ENCODE data around the gene KLHL41. TPM values are rescaled to one million over a fixed set of nuclear protein-coding genes. Genes with fewer than 3 reads are reported as not detected.

Gene KLHL41
- total RNA-seq, 3 donors from 2014 or later (not counting 1 experiment from before 2014, with no cell fraction given) = not detected

DNA sequence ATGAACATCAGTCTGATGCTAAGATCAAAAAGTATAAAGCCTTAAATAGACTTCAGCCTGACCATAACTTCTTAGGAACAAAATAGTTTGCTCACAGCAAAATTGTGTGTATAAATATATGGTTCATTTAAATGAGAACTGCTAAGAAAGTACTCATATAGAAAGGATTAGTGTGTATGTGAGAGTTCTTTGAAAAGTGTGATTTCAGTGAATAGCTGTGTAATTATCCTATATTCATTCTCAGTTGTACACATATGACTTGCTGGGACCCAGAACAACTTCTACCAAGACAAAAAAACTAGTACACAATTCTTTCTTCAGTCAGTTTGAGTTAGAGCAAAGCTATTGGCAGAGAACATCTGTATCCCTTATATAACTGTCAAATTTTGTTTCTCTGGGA is 23.0 kb upstream of the KLHL41 start:
- no peak for ATAC-seq
- Histone ChIP-seq H3K9me3 (ENCODE audit: control insufficient read depth, insufficient read depth, low read length) (no peaks in the 10 kb centered on the region), H3K36me3 (ENCODE audit: control insufficient read depth, insufficient read depth, low read length) (no peaks in the 10 kb centered on the region), H3K27me3 (ENCODE audit: control insufficient read depth, insufficient read depth, low read length) (no peaks in the 10 kb centered on the region), H3K4me1 (ENCODE audit: control insufficient read depth, insufficient read depth, low read length) (no peaks in the 10 kb centered on the region), H3K27ac (ENCODE audit: low read length) (no peak overlapping the region), H3K4me3 (ENCODE audit: low read length) (no peak overlapping the region)
- Mint-ChIP-seq H3K36me3 (no peaks in the 10 kb centered on the region), H3K4me3 (no peak overlapping the region), H3K9me3 (no peaks in the 10 kb centered on the region), H3K27me3 (ENCODE audit: low read depth in 2 of 2) (no peaks in the 10 kb centered on the region), H3K4me1 (no peaks in the 10 kb centered on the region), H3K27ac (no peak overlapping the region)
- no peak for DNase-seq
- intact Hi-C loops (cut with micrococcal nuclease) = no loop called here
- TF ChIP-seq, protein P1, sequence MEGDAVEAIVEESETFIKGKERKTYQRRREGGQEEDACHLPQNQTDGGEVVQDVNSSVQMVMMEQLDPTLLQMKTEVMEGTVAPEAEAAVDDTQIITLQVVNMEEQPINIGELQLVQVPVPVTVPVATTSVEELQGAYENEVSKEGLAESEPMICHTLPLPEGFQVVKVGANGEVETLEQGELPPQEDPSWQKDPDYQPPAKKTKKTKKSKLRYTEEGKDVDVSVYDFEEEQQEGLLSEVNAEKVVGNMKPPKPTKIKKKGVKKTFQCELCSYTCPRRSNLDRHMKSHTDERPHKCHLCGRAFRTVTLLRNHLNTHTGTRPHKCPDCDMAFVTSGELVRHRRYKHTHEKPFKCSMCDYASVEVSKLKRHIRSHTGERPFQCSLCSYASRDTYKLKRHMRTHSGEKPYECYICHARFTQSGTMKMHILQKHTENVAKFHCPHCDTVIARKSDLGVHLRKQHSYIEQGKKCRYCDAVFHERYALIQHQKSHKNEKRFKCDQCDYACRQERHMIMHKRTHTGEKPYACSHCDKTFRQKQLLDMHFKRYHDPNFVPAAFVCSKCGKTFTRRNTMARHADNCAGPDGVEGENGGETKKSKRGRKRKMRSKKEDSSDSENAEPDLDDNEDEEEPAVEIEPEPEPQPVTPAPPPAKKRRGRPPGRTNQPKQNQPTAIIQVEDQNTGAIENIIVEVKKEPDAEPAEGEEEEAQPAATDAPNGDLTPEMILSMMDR (IDR thresholded peaks at IDR 0.05) = no peak

DNA sequence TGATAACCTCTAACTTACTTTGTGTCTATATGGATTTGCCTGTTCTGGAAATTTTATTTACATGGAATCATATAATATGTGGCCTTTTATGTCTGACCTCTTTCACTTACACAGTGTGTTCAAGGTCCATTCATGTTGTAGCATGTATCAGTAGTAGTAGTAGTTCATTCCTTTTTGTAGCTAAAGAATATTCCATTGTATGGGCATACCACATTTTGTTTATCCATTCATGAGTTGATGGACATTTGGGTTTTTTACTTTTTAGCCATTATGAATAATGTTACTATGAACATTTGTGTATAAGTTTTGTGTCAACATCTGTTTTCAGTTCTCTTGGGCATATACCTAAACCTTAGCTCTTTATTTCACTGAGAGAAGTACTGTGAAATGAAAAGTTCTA is 18.7 kb upstream of the KLHL41 start:
- no peaks in the 10 kb centered on the region for H3K36me3 ChIP-seq (ENCODE audit: control insufficient read depth, insufficient read depth, low read length)
- H3K9me3 ChIP-seq (ENCODE audit: control insufficient read depth, insufficient read depth, low read length) = no peaks in the 10 kb centered on the region
- ATAC-seq (no peak), DNase-seq (no peak)
- H3K27me3 ChIP-seq (ENCODE audit: control insufficient read depth, insufficient read depth, low read length) = no peaks in the 10 kb centered on the region
- Mint-ChIP-seq H3K4me1 (no peaks in the 10 kb centered on the region), H3K27ac (no peak overlapping the region), H3K36me3 (no peaks in the 10 kb centered on the region), H3K27me3 (ENCODE audit: low read depth in 2 of 2) (no peaks in the 10 kb centered on the region), H3K9me3 (no peaks in the 10 kb centered on the region), H3K4me3 (no peak overlapping the region)
- no peak overlapping the region for H3K4me3 ChIP-seq (ENCODE audit: low read length)
- H3K27ac ChIP-seq (ENCODE audit: low read length) = no peak overlapping the region
- intact Hi-C loops (cut with micrococcal nuclease) = no loop called here
- TF ChIP-seq, protein P1 (IDR thresholded peaks at IDR 0.05) = no peak
- no peaks in the 10 kb centered on the region for H3K4me1 ChIP-seq (ENCODE audit: control insufficient read depth, insufficient read depth, low read length)

DNA sequence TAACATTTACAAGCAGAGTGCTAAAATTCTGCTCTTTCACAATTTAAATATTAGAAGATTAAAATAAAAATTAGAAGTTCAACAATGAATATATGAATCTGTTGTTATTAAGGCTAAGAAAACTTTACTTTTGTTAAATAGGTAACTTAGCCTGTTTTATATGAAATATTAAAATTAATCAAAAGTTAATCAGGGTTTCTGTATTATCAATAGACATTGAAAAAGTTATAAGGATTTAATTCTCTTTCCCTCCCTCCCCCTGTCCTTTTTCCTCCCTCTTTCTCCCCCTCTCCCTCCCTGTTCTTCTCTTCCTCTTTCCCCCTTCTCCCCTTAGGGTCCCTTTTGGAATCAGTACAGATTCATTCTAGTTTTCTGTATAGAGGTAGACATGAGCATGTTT is 18.1 kb upstream of the KLHL41 start:
- Mint-ChIP-seq H3K27me3 (ENCODE audit: low read depth in 2 of 2) (no peaks in the 10 kb centered on the region), H3K27ac (no peak overlapping the region), H3K36me3 (no peaks in the 10 kb centered on the region), H3K4me1 (no peaks in the 10 kb centered on the region), H3K9me3 (no peaks in the 10 kb centered on the region), H3K4me3 (no peak overlapping the region)
- Histone ChIP-seq H3K4me1 (ENCODE audit: control insufficient read depth, insufficient read depth, low read length) (no peaks in the 10 kb centered on the region), H3K27ac (ENCODE audit: low read length) (no peak overlapping the region), H3K27me3 (ENCODE audit: control insufficient read depth, insufficient read depth, low read length) (no peaks in the 10 kb centered on the region), H3K36me3 (ENCODE audit: control insufficient read depth, insufficient read depth, low read length) (no peaks in the 10 kb centered on the region), H3K9me3 (ENCODE audit: control insufficient read depth, insufficient read depth, low read length) (no peaks in the 10 kb centered on the region), H3K4me3 (ENCODE audit: low read length) (no peak overlapping the region)
- ATAC-seq (no peak), DNase-seq (no peak)
- TF ChIP-seq, protein P1 (IDR thresholded peaks at IDR 0.05) = no peak
- intact Hi-C loops (cut with micrococcal nuclease) = no loop called here

DNA sequence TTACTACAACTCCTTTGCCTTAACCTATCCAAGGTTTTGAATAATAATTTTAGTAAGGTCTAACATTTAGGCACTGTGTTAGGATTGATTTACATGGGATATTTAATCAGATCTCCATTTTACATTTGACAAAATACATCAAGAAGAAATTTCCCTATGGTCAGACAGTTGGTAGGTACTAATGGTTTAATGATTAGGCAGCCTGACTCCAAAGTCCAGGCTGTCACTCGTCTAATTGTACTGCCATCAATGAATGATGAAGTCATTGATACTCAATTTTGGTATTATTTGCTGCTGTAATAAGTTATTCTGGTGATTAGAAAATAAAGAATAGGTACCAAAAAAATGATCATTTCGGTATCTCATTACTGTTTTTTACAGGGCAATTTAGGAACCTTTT is 16.1 kb upstream of the KLHL41 start:
- intact Hi-C loops (cut with micrococcal nuclease) = no loop called here
- H3K4me3 Mint-ChIP-seq = no peak overlapping the region
- H3K9me3 ChIP-seq (ENCODE audit: control insufficient read depth, insufficient read depth, low read length) = no peaks in the 10 kb centered on the region
- no peaks in the 10 kb centered on the region for H3K4me1 Mint-ChIP-seq
- no peak overlapping the region for H3K27ac ChIP-seq (ENCODE audit: low read length)
- H3K27me3 ChIP-seq (ENCODE audit: control insufficient read depth, insufficient read depth, low read length) = no peaks in the 10 kb centered on the region
- no peak overlapping the region for H3K27ac Mint-ChIP-seq
- H3K36me3 ChIP-seq (ENCODE audit: control insufficient read depth, insufficient read depth, low read length) = no peaks in the 10 kb centered on the region
- H3K4me1 ChIP-seq (ENCODE audit: control insufficient read depth, insufficient read depth, low read length) = no peaks in the 10 kb centered on the region
- TF ChIP-seq, protein P1 (IDR thresholded peaks at IDR 0.05) = no peak
- no peaks in the 10 kb centered on the region for H3K36me3 Mint-ChIP-seq
- H3K4me3 ChIP-seq (ENCODE audit: low read length) = no peak overlapping the region
- 100% methylated on average over 1 of the region's 2 CpGs for WGBS (ENCODE audit: insufficient coverage)
- no peaks in the 10 kb centered on the region for H3K27me3 Mint-ChIP-seq (ENCODE audit: low read depth in 2 of 2)
- ATAC-seq = no peak
- no peaks in the 10 kb centered on the region for H3K9me3 Mint-ChIP-seq
- DNase-seq = no peak
